ENCODE results near the gene WNK1.

DNA sequence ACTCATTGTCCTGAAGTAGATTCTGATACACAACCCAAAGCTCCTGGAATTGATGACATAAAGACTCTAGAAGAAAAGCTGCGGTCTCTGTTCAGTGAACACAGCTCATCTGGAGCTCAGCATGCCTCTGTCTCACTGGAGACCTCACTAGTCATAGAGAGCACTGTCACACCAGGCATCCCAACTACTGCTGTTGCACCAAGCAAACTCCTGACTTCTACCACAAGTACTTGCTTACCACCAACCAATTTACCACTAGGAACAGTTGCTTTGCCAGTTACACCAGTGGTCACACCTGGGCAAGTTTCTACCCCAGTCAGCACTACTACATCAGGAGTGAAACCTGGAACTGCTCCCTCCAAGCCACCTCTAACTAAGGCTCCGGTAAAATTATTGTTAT lies 133.3 kb downstream of the WNK1 start:
- TF ChIP-seq, protein P1, sequence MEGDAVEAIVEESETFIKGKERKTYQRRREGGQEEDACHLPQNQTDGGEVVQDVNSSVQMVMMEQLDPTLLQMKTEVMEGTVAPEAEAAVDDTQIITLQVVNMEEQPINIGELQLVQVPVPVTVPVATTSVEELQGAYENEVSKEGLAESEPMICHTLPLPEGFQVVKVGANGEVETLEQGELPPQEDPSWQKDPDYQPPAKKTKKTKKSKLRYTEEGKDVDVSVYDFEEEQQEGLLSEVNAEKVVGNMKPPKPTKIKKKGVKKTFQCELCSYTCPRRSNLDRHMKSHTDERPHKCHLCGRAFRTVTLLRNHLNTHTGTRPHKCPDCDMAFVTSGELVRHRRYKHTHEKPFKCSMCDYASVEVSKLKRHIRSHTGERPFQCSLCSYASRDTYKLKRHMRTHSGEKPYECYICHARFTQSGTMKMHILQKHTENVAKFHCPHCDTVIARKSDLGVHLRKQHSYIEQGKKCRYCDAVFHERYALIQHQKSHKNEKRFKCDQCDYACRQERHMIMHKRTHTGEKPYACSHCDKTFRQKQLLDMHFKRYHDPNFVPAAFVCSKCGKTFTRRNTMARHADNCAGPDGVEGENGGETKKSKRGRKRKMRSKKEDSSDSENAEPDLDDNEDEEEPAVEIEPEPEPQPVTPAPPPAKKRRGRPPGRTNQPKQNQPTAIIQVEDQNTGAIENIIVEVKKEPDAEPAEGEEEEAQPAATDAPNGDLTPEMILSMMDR (IDR thresholded peaks at IDR 0.05) = no peak
- TF ChIP-seq POLR2A (IDR thresholded peaks at IDR 0.05) = no peak

All from transverse colon (tissue), 3 donors.